Activated CD4-positive, CD25-positive, alpha-beta regulatory T cell treated with anti-CD3 and anti-CD28 coated beads, Interleukin-2, amount 50 U/mL, for 24 hours (primary cell): ENCODE data around the gene VPS72.

Source experiments
- ATAC-seq, 2 donors: fragments of 150-1000 bp; cut with Tn5 transposase; one replicate each; pipeline ENCODE4 v1.10.0; 2021; ENCODE audit warnings: mild to moderate bottlenecking in 1 of 2, moderate library complexity in 1 of 2

The VPS72 gene

GRCh38 chr1:151184211-151184610 is 5.8 kb downstream of the VPS72 start:
- no peak for ATAC-seq

DNA sequence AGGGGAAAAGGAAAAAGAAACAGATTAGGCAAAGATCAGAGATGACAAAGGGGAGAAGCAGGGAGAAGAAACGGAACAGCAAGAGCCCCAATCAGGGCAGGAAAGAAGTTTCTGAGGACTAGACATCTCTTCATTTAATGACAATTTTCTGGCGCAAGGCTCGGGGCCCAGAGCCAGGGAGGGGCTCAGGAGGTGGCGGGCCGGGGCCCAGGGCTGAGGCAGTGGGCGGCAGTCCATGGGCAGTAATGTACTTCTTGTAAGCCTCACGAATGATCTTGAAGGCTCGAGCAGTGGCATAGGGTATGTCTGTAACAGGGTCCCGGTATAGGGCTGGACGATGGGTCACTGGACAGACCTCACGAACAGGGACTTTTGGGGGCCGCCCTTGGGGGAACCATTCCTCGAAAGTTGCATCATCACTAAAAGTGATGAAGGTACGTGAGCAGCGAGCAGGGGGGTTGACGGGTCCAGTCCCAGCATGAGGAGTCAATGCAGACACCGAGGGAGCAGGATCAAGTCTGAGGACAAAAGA is 13.4 kb downstream of the VPS72 start:
- ATAC-seq, result no peak

- ATAC-seq, result peak in 1 of 2 donors; percentile 49
These were observed 14.1 kb downstream of the VPS72 start, which contains the start of gene TMOD4 for GRCh38 chr1:151175863-151176262. TSS of gene TMOD4 (minus strand) at chr1:151175981. CDS start at chr1:151174875, 1,106 bp downstream.

- ATAC-seq, result no peak
These were observed 14.8 kb downstream of the VPS72 start for GRCh38 chr1:151175041-151175741.

- ATAC-seq, result no peak
These were observed 18.8 kb downstream of the VPS72 start for GRCh38 chr1:151171190-151171589.

- ATAC-seq, result no peak
These were observed 22.9 kb downstream of the VPS72 start for GRCh38 chr1:151167116-151167515.

DNA sequence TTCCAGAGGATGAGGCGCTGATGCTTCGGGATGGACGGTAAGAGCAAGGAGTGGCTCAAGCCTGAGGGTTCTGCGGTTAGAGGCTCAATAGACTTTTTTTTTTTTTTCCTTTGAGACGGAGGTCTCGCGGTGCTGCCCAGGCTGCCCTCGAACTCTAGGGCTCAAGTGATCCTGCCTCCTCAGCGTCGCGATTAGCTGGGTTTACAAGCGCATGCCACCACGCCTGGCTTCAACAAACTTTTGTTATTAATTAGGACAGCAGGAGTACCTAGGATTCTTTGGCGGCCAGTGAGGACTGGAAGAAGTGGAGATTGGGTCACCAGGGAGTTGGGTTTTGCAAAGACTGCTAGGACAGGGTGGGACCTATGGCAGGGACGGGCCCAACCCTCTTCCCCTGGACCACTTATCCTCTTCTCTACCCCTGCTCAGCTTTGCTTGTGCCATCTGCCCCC is 23.5 kb downstream of the VPS72 start:
- no peak for ATAC-seq

- peak; percentile 96 to 97 for ATAC-seq
These were observed 24.1 kb downstream of the VPS72 start, which contains the start of the genes LYSMD1 and SCNM1 for GRCh38 chr1:151165738-151166504. TSS of gene LYSMD1 (minus strand) at chr1:151165902. CDS start at chr1:151165258, 644 bp downstream. TSS of gene SCNM1 (plus strand) at chr1:151166144. CDS start at chr1:151166153, 9 bp downstream.

GRCh38 chr1:151165281-151165737 is 24.7 kb downstream of the VPS72 start:
- no peak for ATAC-seq

- ATAC-seq, result no peak
These were observed 25.2 kb downstream of the VPS72 start for GRCh38 chr1:151164732-151165280.

DNA sequence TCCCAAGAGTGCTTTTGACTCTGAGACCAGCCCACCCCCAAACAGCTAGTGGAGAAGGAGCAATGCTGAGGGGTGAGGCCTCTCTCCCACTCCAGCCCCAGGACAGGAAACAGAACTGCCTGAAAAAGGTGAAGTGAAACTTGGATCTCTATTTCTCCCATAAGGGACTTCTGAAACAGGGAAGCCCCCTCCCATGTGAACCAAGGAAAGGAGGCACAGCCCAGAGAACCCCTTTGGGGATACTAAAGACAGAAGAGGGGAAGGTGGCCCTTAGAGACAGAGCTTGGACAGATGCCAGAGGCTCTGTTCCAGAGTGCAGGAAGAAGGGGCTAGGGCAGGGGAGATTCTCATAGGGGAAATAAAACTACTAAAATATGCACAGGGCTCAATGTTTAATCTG is 30.6 kb downstream of the VPS72 start:
- no peak for ATAC-seq

- no peak for ATAC-seq
These were observed 31.2 kb downstream of the VPS72 start for GRCh38 chr1:151158751-151159251.

DNA sequence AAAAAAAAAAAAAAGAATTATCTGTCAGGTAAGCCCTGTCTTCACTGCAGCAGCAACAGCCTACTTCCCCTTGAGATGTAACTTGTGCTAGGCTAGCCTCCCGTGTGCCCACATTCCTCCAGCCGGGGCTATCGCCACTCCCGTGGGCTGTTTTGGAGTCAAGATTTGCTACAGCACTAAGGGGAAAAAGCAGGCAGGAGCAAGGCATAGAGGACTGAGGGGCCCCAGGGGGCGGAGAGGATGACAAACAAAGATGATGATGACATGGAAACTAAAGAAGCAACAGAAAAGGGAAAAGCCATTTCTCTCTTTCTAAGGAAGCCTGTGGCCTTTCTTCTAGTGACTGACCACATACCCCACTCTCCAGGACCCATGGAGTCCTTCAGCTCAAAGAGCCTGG is 31.7 kb downstream of the VPS72 start:
- no peak for ATAC-seq

GRCh38 chr1:151157067-151157531 is 32.9 kb downstream of the VPS72 start:
- ATAC-seq, result peak; percentile 12 to 30

GRCh38 chr1:151156515-151156819 is 33.5 kb downstream of the VPS72 start, which contains the start of gene TNFAIP8L2:
TSS of gene TNFAIP8L2 (plus strand) at chr1:151156649. CDS start at chr1:151158698, 2,049 bp downstream.
- peak; percentile 91 for ATAC-seq

DNA sequence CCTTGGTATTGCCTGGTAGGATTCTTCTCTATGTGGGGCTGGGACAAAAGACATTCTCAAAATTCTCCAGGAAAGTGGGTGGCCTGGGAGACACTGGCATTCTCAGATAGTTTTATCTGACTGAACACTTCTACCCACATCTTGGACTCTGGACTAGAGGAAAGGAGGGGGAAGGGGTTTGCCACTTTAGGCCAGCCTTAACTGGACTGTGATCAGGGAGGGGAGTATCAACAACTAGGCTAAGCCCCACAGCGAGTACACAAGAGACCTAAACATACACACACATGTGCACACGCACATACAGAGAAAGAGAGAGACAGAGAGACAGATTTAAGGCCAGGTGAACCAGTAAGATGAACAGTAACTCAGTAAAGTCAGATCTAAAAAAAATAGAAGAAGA is 42.3 kb downstream of the VPS72 start:
- ATAC-seq, result no peak

- no peak for ATAC-seq
These were observed 42.9 kb downstream of the VPS72 start for GRCh38 chr1:151147132-151147503.

- ATAC-seq, result peak; percentile 100
These were observed 43.4 kb downstream of the VPS72 start, which contains the start of gene SEMA6C for GRCh38 chr1:151146412-151147131. TSS of gene SEMA6C (minus strand) at chr1:151146631. CDS start at chr1:151142621, 4,010 bp downstream.

DNA sequence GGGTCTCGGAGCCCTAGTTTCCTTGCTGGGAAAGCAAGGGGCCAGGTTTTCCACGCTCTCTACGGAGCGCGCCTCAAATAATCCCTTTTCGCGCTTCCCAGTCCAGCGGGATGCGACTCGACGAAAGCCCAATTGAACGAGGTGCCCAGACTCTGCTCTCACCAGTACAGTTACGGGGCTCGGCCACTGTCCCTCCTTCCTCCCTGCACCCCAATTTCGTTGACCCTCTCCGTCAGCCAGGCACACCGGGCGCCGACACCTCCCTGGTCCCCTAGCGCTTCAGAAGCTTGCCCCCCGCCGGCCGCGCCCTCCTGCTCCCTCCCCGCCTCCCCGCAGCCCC is 44.0 kb downstream of the VPS72 start:
- peak in 1 of 2 donors; percentile 0 for ATAC-seq

- no peak for ATAC-seq
These were observed 44.5 kb downstream of the VPS72 start for GRCh38 chr1:151145304-151146071.
